Measurements from ENCODE around the gene CAP2.
"Not testable (repeated sequence)": the region's sequence is repeated elsewhere in the genome, so short reads cannot be mapped to it uniquely, and the experiment has no call there.

DNA sequence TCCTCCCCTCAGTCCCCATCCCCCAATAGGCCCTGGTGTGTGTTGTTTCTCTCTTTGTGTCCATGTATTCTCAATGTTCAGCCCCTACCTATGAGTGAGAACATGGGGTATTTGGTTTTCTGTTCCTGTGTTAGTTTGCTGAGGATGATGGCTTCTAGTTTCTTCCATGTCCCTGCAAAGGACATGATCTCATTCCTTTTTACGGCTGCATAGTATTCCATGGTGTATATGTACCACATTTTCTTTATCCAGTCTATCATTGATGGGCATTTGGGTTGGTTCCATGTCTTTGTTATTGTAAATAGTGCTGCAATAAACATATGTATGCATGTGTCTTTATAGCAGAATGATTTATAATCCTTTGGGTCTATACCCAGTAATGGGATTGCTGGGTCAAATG is 21.0 kb downstream of the CAP2 start:
- TF ChIP-seq POLR2A (IDR thresholded peaks at IDR 0.05): not testable (repeated sequence)
- TF ChIP-seq, protein P1, sequence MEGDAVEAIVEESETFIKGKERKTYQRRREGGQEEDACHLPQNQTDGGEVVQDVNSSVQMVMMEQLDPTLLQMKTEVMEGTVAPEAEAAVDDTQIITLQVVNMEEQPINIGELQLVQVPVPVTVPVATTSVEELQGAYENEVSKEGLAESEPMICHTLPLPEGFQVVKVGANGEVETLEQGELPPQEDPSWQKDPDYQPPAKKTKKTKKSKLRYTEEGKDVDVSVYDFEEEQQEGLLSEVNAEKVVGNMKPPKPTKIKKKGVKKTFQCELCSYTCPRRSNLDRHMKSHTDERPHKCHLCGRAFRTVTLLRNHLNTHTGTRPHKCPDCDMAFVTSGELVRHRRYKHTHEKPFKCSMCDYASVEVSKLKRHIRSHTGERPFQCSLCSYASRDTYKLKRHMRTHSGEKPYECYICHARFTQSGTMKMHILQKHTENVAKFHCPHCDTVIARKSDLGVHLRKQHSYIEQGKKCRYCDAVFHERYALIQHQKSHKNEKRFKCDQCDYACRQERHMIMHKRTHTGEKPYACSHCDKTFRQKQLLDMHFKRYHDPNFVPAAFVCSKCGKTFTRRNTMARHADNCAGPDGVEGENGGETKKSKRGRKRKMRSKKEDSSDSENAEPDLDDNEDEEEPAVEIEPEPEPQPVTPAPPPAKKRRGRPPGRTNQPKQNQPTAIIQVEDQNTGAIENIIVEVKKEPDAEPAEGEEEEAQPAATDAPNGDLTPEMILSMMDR (IDR thresholded peaks at IDR 0.05): not testable (repeated sequence)
